22Rv1 (cell line): ENCODE results near the gene COIL.

Source experiments
- ZFX ChIP-seq: fragments of 450-650 bp; IDR thresholded peaks from 2 replicates; pipeline ENCODE4 v1.6.1; 2017; ENCODE audit warnings: antibody characterized with exemption, borderline replicate concordance
- TF ChIP-seq, protein P1 (sequence below): fragments of 450-650 bp; IDR thresholded peaks from 2 replicates; pipeline ENCODE4 v1.5.1; 2017; ENCODE audit warnings: mild to moderate bottlenecking

DNA sequence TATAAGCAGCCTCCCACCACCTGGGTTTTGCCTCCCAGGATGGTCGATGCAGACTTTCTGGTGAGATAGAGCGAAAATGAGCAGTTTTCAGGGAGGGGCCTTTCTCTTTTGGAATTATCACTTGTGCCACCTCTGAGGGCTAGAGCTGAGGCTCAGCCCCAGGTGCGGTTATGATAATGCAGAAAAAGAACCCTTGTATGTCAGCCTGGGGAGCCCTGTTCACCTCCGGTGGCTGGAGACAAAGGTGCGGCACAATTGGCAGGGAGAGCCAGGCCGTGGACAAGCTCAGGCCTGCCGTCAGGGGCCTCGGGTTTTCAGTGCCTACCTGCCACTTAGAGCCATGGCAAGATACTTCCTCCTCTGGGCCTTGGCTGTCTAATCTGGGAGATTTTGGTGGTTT, 21.5 kb upstream of the COIL start:
- TF ChIP-seq, protein P1, sequence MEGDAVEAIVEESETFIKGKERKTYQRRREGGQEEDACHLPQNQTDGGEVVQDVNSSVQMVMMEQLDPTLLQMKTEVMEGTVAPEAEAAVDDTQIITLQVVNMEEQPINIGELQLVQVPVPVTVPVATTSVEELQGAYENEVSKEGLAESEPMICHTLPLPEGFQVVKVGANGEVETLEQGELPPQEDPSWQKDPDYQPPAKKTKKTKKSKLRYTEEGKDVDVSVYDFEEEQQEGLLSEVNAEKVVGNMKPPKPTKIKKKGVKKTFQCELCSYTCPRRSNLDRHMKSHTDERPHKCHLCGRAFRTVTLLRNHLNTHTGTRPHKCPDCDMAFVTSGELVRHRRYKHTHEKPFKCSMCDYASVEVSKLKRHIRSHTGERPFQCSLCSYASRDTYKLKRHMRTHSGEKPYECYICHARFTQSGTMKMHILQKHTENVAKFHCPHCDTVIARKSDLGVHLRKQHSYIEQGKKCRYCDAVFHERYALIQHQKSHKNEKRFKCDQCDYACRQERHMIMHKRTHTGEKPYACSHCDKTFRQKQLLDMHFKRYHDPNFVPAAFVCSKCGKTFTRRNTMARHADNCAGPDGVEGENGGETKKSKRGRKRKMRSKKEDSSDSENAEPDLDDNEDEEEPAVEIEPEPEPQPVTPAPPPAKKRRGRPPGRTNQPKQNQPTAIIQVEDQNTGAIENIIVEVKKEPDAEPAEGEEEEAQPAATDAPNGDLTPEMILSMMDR: no peak
- no peak for TF ChIP-seq ZFX
